Thyroid gland (tissue), 4 donors: ENCODE measurements around the gene CXCR6. TPM values are rescaled to one million over a fixed set of nuclear protein-coding genes. Genes with fewer than 3 reads are reported as not detected.
"Not testable (repeated sequence)": the region's sequence is repeated elsewhere in the genome, so short reads cannot be mapped to it uniquely, and the experiment has no call there.

Experiments
- DNase-seq, 2 donors: peaks; one replicate each; pipeline ENCODE4 v3.0.0-alpha.2; 2019
- H3K27ac ChIP-seq, 3 donors: fragments of 200-600 bp; sonication (generic); 1 replicate in 2 of 3; 2 replicates in 1 of 3; pipeline ENCODE4 v1.5.1; 2016 to 2019; ENCODE audit warnings: mild to moderate bottlenecking in 1 of 3, moderate library complexity in 1 of 3
- H3K27me3 ChIP-seq: fragments of 200-600 bp; sonication (generic); one replicate; pipeline ENCODE4 v1.5.1; 2019
- H3K36me3 ChIP-seq, 2 donors: fragments of 200-600 bp; sonication (generic); one replicate each; pipeline ENCODE4 v1.5.1; 2016 to 2019
- H3K4me1 ChIP-seq, 2 donors: fragments of 200-600 bp; sonication (generic); one replicate each; pipeline ENCODE4 v1.5.1; 2017 to 2019
- H3K4me3 ChIP-seq, 3 donors: fragments of 200-600 bp; sonication (generic); replicated peaks in 1 of 3; 1 replicate in 2 of 3; 2 replicates in 1 of 3; pipeline ENCODE4 v1.5.1; 2016; ENCODE audit warnings: mild to moderate bottlenecking in 1 of 3
- H3K9me3 ChIP-seq: fragments of 200-600 bp; sonication (generic); one replicate; pipeline ENCODE4 v1.5.1; 2017
- CTCF ChIP-seq, 6 experiments: fragments of 200-600 bp in 3 of 6; fragments of 450-650 bp in 3 of 6; sonication (generic) in 3 of 6; IDR thresholded peaks; one replicate each; pipeline ENCODE4 v1.5.1; 2016 to 2019; ENCODE audit warnings: antibody characterized with exemption in 6 of 6, mild to moderate bottlenecking in 2 of 6, inconsistent platforms in 1 of 6, moderate library complexity in 1 of 6
- POLR2A ChIP-seq, 2 donors: fragments of 450-650 bp; IDR thresholded peaks; one replicate each; pipeline ENCODE4 v1.6.1; 2017; ENCODE audit warnings: antibody characterized with exemption in 2 of 2, mild to moderate bottlenecking in 2 of 2, moderate library complexity in 1 of 2
- WGBS, 2 donors: methylation state at CpG; one replicate each; pipeline ENCODE4 v1.1.5; 2017; 5-methylcytosine and 5-hydroxymethylcytosine counted together
- intact Hi-C: fragments of 100-400 bp; cut with DNase I; formaldehyde crosslinking; loops from one replicate; pipeline ENCODE4 v1.15.1; 2023
- total RNA-seq, 4 donors: library from RNA; depleted of rRNA; stranded (reverse); fragments of >200 nt; gene quantifications; one replicate each; pipeline ENCODE4 v1.2.3, GENCODE V29; 2016

Gene CXCR6
- total RNA-seq, 4 donors from 2014 or later = 2.1 to 4.4 (median 3.4) TPM

GRCh38 chr3:45992821-45993221, 49.6 kb downstream of the CXCR6 start:
- H3K27me3 ChIP-seq = no peaks in the 10 kb centered on the region
- no peaks in the 10 kb centered on the region for H3K36me3 ChIP-seq
- H3K27ac ChIP-seq = peak overlapping the region; percentile 50 to 94 (median 54)
- no peaks in the 10 kb centered on the region for H3K9me3 ChIP-seq
- intact Hi-C loops = loop anchor here (5.0 kb wide), 1 partner anchor 41 kb away; no protein-coding TSS in a partner anchor
- no peak for DNase-seq
- no peak overlapping the region for H3K4me3 ChIP-seq
- H3K4me1 ChIP-seq = peaks cover 49 to 70% of the 10 kb centered on the region in 2 donors
- WGBS, 2 donors = 56 to 58% methylated on average over 2 of the region's 2 CpGs
- TF ChIP-seq POLR2A (IDR thresholded peaks at IDR 0.05) (no peak), CTCF (IDR thresholded peaks at IDR 0.05) (no peak)

- Histone ChIP-seq H3K27me3 (no peaks in the 10 kb centered on the region), H3K36me3 (no peaks in the 10 kb centered on the region), H3K4me1 (peaks cover 43 to 63% of the 10 kb centered on the region in 2 donors), H3K4me3 (no peak overlapping the region), H3K9me3 (no peaks in the 10 kb centered on the region), H3K27ac (peak overlapping the region; percentile 54 to 94 (median 84))
- DNase-seq = no peak
- intact Hi-C loops = loop anchor here (5.0 kb wide), 1 partner anchor 41 kb away; no protein-coding TSS in a partner anchor
- 82 to 90% methylated on average over 3 of the region's 3 CpGs for WGBS, 2 donors
- TF ChIP-seq CTCF (IDR thresholded peaks at IDR 0.05) (no peak), POLR2A (IDR thresholded peaks at IDR 0.05) (no peak)
These were observed 50.3 kb downstream of the CXCR6 start for GRCh38 chr3:45993421-45994027.

- WGBS, 2 donors = 12 to 24% methylated on average over 16 of the region's 16 CpGs
- peak in 1 of 2 donors; percentile 36 for DNase-seq
- H3K4me1 ChIP-seq = peaks cover 37 to 52% of the 10 kb centered on the region in 2 donors
These were observed 51.4 kb downstream of the CXCR6 start for GRCh38 chr3:45994419-45995235.

GRCh38 chr3:45995236-45996192, 52.2 kb downstream of the CXCR6 start, which contains the start of gene FYCO1:
Gene FYCO1 (minus strand): TSS chr3:45995824. CDS start chr3:45984910, 10,914 bp downstream.
- WGBS, 2 donors = 2 to 3% methylated on average over 40 to 43 of the region's 67 CpGs
- no peaks in the 10 kb centered on the region for H3K27me3 ChIP-seq
- peaks cover 28 to 43% of the 10 kb centered on the region in 2 donors for H3K4me1 ChIP-seq
- peak; percentile 95 to 96 for DNase-seq
- no peaks in the 10 kb centered on the region for H3K36me3 ChIP-seq
- peak within 1 kb of the TSS; percentile 84 to 94 (median 87) for H3K27ac ChIP-seq
- no peak for TF ChIP-seq CTCF (IDR thresholded peaks at IDR 0.05)
- TF ChIP-seq POLR2A (IDR thresholded peaks at IDR 0.05) = peak in 1 of 2 donors; percentile 81
- no peaks in the 10 kb centered on the region for H3K9me3 ChIP-seq
- peak within 1 kb of the TSS; percentile 72 to 74 (median 74) for H3K4me3 ChIP-seq
- intact Hi-C loops = no loop called here

More at GRCh38 chr3:45994419-45995235, 51.4 kb downstream of the CXCR6 start:
- Histone ChIP-seq H3K4me3 (peak overlapping the region; percentile 72 to 74 (median 74)), H3K27ac (peak overlapping the region; percentile 84 to 94 (median 87)), H3K36me3 (no peaks in the 10 kb centered on the region), H3K27me3 (no peaks in the 10 kb centered on the region), H3K9me3 (no peaks in the 10 kb centered on the region)
- intact Hi-C loops = loop anchor here (5.0 kb wide), 1 partner anchor 42 kb away; no protein-coding TSS in a partner anchor
- TF ChIP-seq CTCF (IDR thresholded peaks at IDR 0.05) (no peak), POLR2A (IDR thresholded peaks at IDR 0.05) (no peak)

GRCh38 chr3:45997499-45997898, 54.2 kb downstream of the CXCR6 start:
- not testable (repeated sequence) for H3K27me3 ChIP-seq
- WGBS, 2 donors = 93 to 94% methylated on average over 19 of the region's 19 CpGs

More at GRCh38 chr3:45997499-45997898, 54.2 kb downstream of the CXCR6 start:
- H3K9me3 ChIP-seq, H3K4me3 ChIP-seq, H3K36me3 ChIP-seq, H3K27ac ChIP-seq, intact Hi-C loops, DNase-seq: not testable (repeated sequence)
- peaks cover 18 to 29% of the 10 kb centered on the region in 2 donors for H3K4me1 ChIP-seq
